GM20431 (cell line): ENCODE results near the gene HMOX1.
"Not testable (repeated sequence)": the region's sequence is repeated elsewhere in the genome, so short reads cannot be mapped to it uniquely, and the experiment has no call there.

Experiments
- in situ Hi-C: fragments of 300-500 bp; cut with MseI, MboI; formaldehyde crosslinking; loops from one replicate; pipeline ENCODE4 v1.15.0; 2020; ENCODE audit warnings: low sequenced_read_pairs; ENCODE audit not compliant: unreplicated experiment

Gene HMOX1

DNA sequence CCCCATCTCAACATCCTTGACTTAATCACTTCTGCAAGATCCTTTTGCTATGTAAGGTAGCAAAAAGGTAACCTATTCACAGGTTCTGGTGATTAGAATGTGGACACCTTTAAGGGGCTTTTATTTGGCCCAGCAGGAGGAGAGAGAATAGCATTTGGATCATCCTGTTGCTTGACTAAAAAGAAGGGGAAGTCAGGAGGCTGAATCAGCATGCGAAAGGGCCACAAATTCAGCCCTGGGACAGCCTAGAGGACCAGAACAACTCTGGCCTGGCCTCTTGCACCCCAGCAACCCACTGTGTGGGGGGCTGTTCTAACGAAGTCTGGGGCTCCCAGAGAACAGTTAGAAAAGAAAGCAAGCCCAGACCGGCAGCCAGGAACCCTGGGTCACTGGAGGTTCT, 3.2 kb upstream of the HMOX1 start:
- in situ Hi-C loops, result no loop called here

DNA sequence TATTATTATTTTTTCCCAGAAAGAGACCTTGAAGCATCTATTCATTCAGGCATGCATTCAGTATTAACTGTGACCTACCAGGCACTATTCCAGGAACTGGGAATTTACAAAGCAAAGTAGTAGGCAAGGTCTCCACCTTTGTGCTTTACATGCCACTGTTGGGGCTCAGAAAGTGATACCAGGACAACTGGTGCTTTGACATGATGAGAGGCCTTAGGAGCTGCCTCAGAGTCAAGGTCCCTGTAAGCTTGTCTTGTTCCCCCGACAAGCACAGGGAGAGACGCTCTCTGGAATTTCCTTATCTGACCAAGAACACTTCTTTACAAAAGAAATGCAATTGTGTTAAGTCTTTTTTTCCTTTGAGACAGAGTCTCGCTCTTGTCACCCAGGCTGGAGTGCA, 2.3 kb upstream of the HMOX1 start:
- in situ Hi-C loops, result no loop called here

DNA sequence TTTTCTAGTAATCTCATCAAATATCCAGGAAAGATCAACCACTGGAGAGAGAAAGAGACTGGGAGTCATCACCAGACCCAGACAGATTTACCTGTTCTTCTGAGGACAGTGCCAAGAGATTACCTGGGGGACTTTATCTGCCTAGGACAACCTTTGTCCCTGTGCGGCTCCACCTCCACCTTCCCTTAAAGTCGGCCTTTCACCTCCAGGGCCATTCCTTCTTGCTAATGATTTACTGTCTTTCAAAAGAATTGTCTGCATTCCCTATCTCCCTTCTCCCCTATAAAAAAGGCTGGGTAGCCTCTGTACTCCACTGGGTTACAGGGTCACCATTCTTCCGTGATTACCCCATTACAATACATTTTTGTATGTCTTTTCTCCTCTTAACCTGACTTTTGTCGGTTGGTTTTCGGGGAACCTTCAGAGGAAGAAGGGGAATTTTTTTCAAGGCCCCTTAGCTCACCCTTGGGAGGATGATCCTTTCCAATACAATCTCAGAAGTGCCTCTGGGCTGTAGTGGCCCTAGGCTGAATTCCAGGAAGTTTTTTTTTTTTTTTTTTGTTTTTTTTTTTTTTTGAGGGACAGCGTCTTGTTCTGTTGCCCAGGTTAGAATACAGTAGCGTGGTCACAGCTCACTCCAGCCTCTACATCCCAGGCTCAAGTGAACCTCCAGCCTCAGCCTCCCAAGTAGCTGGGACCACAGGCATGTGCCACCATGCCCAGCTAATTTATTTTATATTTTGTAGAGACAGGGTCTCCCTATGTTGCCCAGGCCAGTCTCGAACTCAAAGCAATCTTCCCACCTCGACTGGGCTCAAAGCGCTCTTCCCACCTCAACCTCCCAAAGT, 1.5 kb upstream of the HMOX1 start:
- in situ Hi-C loops, result no loop called here

DNA sequence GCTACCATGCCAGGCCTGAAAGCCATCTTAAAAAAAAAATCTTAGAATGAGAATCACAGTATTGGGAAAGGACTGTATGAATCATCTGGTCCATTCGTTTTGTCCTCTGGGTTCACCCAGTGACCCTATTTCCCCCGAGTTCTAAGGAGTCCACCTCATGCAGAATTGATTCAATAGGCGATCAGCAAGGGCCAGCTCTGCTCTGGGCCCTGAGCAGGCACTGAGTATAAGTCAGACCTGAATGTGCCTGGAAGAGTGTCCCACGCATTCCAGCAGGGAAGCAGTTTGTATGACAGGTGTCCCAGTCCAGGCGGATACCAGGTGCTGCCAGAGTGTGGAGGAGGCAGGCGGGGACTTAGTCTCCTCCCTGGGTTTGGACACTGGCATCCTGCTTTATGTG, 883 bp upstream of the HMOX1 start:
- in situ Hi-C loops, result no loop called here

DNA sequence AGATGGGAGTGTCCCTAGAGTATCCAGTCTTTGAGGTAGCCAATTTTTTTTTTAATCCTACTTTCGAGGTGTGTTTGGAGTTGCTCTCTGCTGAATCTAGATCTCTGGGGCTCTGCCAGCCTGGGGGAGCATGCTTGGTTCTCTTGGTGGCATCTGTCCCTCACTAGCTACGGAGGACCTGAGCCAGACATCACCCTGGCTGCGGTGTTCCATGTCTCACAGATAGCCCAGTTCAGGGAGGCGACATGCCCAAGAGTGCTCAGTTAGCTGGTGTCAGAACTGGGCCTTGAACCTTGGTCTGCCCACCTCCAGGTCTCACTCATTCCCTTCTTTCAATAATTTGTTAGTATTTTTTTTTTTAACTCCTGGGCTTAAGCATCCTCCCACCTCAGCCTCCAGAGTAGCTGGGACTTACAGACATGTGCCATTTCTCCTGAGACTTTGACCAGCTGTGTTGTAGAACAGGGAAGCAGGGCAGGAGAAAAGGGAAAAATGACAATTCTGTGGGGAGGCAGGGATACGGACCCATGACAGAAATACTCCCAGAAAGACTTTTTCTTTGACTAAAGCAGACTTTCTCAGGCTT, 621 bp downstream of the HMOX1 start:
- in situ Hi-C loops, result no loop called here

DNA sequence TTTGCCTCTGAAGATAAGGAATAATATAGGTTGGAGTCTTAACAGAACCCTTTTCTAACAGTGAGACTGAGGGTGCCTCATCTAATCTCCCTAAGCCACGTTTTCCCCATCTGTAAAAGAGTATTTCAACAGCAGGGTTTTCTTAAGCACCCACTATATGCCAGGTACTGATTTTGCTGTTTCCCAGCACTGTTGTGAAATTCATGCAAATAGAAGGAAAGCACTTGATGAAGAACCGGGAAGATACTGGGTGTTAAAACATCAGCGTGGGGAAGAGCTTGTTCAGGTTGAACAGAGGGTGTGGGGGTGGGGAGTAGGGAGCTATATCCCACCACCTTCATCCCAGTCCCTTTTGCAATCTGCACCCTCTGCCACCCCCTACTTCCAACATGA, 2.8 kb downstream of the HMOX1 start:
- in situ Hi-C loops, result no loop called here

DNA sequence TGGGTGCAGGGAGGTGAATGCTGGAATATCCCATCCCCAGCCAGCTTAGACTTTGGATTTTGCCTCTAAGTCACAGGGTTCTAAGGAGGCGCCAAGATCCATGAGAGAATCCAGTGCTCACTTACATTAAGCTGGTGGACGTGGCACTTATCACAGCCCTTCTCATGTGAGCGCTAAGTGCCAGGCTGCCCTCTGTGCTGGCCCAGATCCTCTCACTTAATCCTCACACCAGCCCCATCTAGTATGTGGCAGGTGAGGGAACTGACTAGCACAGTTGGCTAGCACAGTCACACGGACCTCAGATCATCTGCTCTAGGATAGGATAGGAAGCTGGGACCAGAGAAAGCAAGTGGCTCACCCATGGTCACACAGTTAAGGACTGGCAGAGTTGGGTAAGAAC, 3.6 kb downstream of the HMOX1 start:
- in situ Hi-C loops, result no loop called here

DNA sequence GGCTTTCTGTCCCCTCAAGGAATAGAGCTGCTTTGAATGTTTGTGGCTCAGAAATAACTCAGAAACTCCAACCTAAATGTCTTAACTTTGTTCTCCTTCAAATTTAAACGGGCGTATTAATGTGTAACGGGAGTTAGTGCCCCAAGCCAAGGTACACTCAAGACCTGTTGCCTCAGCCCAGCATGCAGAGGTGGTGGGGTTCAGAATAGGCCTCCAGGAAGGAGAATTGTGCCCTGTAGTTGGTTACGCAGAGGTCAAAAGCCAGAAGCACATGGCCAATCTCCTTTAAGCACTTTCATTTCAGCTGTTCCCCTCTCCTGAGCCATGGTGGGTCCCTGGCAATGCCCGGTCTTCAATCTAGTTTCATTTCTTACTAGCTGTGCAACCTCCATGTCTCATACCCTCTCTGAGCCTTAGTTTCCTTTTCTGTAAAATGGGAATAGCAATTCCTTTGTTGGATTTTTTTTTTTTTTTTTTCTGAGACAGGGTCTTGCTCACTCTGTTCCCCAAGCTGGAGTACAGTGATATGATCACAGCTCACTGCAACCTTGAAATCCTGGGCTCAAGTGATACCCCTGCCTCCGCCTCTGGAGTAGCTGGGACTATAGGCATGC, 4.2 kb downstream of the HMOX1 start:
- in situ Hi-C loops, result no loop called here

DNA sequence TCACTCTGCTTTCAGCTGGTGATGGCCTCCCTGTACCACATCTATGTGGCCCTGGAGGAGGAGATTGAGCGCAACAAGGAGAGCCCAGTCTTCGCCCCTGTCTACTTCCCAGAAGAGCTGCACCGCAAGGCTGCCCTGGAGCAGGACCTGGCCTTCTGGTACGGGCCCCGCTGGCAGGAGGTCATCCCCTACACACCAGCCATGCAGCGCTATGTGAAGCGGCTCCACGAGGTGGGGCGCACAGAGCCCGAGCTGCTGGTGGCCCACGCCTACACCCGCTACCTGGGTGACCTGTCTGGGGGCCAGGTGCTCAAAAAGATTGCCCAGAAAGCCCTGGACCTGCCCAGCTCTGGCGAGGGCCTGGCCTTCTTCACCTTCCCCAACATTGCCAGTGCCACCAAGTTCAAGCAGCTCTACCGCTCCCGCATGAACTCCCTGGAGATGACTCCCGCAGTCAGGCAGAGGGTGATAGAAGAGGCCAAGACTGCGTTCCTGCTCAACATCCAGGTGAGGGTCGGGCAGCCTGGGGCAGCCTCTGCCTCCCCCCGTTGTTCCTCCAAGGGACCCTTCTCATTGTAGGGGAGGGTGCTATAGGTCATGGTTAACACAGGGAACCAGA, 5.9 kb downstream of the HMOX1 start:
- in situ Hi-C loops, result no loop called here

DNA sequence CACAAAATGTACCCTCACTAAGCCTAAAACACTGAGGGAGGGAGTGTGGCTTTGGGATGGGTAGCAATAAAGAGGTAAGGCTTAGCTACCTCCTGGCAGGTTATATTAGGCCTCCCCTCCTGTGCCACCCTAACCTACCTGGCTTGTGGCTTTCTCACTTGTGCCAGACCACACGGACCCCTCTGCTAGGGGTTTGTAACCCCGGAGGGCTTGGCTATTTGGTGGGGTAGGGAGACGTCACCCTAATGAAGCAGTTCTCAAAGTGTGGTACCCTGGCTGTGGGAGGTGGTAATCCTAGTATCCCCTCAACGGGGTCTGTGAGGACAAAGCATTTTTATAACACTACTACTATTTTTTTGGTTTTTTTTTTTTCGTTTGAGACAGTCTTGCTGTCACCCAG, 10.0 kb downstream of the HMOX1 start:
- in situ Hi-C loops, result no loop called here

DNA sequence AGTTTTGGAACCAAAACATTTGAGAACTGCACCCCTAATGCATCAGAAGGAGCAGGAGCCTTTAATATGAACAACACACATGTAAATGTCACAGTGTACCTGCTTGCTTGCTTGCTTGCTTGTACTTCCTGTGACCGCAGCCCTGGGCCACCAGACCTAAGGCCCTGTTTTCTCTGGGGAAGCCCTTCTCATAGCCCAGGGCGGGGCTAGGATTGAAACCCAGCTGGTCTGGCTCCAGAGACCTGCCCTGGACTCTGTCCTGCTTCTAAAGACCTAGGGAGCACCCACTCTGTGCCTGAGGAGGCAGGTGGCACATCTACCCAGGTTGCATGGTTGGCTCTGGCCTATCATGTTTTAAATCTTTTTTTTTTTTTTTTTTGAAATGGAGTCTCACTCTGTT, 11.5 kb downstream of the HMOX1 start:
- in situ Hi-C loops, result no loop called here

DNA sequence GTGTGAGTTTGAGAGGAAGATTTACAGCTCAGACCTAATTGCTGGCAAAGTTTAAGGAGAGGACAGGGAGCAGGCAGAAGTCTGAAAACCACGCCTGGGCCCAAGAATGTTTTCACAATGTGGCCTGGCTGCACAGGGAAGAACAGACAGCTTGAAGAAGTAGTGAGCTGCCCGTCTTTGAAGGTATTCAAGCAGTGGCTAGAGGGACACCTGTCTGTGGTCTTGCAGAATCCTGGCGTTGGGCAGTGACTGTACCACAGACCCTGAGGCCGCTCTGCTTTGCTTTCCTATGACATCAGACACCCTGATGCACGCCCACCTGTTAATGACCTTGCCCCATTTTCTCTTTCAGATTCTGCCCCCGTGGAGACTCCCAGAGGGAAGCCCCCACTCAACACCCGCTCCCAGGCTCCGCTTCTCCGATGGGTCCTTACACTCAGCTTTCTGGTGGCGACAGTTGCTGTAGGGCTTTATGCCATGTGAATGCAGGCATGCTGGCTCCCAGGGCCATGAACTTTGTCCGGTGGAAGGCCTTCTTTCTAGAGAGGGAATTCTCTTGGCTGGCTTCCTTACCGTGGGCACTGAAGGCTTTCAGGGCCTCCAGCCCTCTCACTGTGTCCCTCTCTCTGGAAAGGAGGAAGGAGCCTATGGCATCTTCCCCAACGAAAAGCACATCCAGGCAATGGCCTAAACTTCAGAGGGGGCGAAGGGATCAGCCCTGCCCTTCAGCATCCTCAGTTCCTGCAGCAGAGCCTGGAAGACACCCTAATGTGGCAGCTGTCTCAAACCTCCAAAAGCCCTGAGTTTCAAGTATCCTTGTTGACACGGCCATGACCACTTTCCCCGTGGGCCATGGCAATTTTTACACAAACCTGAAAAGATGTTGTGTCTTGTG, 12.5 kb downstream of the HMOX1 start:
- in situ Hi-C loops, result no loop called here

DNA sequence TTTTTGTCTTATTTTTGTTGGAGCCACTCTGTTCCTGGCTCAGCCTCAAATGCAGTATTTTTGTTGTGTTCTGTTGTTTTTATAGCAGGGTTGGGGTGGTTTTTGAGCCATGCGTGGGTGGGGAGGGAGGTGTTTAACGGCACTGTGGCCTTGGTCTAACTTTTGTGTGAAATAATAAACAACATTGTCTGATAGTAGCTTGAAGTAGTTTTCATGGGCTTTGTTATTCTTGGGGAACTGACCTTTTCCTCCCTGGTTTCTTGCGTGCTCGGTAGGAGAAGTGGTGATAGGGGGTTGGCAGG, 13.1 kb downstream of the HMOX1 start:
- in situ Hi-C loops, result no loop called here

DNA sequence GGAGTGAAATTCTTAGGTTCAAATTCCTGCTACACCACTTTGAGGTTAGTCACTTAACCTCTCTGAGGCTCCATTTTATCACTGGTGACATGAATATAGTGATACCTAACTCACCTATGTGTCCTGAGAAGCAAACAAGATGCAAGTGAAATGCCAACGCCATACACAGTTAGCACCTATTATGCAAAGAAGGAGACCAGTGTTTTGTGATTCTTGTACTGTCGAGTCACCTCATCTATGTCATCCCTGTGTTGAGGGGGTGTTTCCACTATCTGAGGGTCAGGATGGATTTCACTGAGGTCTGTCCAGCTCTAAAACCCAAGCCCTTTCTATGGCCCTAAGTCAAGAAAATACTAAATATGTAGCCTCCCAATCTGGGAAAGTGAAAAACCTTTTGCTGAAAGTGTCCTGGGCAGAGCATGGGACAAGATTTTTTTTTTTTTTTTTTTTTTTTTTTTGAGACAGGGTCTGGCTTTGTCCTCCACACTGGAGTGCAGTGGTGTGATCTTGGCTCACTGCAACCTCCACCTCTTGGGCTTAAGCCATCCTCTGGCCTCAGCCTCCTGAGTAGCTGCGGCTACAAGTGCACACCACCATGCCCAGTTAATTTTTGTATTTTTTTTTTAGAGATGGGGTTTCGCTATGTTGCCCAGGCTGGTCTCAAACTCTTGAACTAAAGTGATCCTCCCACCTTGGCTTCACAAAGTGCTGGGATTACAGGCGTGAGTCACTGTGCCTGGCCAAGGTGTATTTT, 14.1 kb downstream of the HMOX1 start:
- in situ Hi-C loops, result no loop called here

DNA sequence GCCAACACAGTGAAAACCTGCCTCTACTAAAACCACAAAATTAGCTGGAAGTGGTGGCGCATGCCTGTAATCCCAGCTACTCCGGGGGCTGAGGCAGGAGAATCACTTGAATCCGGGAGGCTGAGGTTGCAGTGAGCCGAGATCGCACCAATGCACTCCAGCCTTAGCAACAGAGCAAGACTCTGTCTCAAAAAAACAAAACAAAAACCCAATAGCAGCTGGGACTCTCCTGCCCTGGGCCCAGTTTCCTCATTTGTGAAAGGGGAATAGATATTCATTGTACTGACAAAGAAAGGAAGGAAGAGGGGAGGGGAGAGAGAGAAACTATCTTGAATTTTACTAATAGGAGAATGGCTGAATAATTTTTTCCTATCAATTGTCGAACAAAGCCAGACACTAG, 15.7 kb downstream of the HMOX1 start:
- in situ Hi-C loops, result not testable (repeated sequence)

DNA sequence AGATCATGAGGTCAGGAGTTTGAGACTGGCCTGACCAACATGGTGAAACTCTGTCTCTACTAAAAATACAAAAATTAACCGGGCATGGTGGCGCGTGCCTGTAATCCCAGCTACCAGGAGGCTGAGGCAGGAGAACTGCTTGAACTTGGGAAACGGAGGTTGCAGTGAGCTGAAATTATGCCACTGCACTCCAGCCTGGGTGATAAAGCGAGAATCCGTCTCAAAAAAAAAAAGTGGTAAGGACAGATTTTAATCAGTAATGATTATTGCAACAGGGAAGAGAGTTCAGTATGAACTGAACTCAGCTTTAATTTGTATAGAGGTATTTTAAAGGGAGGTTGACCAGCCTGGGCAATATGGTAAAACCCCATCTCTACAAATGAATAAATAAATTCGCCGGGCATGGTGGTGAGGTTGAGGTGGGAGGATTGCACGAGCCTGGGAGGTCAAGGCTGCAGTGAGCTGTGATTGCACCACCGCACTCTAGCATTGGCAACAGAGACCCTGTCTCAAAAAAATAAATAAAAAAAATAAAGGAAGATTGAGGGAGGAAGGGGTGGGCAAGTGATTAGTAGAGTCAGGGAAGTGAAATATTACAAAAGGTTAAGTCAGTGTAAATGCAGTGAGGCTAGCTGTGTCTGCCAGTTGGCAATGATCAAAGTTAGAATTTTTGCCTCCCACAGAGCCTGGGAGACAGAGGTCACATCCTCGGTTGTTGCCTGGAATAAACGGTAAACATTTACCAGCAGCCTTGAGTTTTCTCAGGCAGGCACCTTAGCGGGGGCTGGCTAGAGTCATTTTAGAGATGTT, 16.4 kb downstream of the HMOX1 start:
- in situ Hi-C loops, result no loop called here

DNA sequence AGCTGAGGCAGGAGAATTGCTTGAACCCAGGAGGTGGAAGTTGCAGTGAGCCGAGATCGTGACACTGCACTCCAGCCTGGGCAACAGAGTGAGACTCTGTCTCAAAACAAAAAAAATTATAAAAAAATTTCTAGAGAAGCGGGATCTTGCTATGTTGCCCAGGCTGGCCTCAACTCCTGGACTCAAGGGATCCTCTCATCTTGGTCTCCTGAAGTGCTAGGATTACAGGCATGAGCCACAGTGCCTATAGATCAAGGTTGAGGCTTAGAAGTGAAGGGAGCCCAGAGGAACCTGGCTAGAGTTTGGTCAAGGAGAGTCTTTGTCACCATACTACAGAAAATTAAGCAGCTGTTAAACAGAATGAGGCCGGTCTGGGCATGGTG, 17.7 kb downstream of the HMOX1 start:
- in situ Hi-C loops, result no loop called here

DNA sequence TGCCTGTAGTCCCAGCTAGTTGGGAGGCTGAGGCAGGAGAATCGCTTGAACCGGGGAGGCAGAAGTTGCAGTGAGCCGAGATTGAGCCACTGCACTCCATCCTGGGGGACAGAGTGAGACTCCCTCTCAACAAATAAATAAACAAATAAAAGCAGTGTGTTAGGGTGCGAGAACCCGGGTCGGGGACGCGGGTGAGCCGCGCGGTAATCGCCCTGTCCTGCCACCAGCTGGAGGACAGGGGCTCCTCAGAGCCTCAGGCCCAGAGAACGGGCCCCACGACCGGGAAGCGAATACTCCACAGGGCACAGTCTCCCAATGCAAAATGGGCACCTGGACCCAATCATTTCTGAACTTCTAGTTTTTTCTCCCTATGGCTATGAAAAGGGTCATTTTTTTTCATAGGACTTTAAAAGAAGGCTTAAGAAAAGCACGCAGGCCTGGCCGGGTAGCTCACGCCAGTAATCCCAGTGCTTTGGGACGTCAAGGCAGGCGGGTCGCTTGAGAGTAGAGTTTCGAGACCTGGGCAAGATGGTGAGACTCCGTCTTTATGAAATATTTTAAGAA, 18.3 kb downstream of the HMOX1 start:
- in situ Hi-C loops, result no loop called here
